Measurements from ENCODE around the gene VPS54.
A peak's percentile ranks its signal among the peaks of the same experiment; 100 is the strongest.
"Not testable (repeated sequence)": the region's sequence is repeated elsewhere in the genome, so short reads cannot be mapped to it uniquely, and the experiment has no call there.

Gene VPS54

DNA sequence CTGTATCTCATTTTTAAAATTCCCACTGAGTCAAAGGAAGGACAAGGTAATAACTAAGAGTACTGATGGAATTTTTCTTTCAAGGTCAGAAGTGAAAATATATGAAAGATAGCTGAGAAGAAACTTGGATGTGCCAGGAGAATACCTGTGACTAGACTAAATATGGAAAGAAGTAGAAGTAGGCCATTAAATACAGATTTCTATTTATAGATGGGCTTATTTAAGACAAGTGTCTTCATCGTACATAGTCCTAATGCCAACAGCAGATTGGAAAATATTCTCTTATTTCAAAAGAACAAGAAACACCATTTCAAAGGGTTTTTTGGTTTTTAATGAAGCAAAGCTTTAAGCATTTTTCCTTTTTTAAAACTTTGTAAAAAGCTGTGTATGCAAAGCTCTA lies 155.5 kb downstream of the VPS54 start:
- DNase-seq: no peak

DNA sequence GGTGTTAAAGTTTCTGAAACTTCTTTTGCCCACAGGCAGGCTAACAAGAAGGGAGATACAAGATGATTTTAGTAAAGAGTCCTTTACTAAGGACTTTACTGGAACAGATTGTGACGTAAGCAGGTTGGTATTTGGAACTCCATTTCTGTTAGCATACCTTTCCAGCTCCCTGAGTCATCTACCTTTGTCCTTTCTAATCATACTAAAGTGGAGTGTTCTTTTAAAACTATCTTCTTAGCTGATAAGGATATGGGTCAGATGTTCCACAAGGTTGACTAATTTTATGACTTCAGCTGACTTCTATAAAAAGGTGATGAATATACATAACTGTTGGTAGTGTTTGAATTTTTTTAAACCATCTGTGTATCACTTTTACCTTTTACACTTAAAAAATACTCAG lies 156.4 kb downstream of the VPS54 start:
- DNase-seq: no peak

DNA sequence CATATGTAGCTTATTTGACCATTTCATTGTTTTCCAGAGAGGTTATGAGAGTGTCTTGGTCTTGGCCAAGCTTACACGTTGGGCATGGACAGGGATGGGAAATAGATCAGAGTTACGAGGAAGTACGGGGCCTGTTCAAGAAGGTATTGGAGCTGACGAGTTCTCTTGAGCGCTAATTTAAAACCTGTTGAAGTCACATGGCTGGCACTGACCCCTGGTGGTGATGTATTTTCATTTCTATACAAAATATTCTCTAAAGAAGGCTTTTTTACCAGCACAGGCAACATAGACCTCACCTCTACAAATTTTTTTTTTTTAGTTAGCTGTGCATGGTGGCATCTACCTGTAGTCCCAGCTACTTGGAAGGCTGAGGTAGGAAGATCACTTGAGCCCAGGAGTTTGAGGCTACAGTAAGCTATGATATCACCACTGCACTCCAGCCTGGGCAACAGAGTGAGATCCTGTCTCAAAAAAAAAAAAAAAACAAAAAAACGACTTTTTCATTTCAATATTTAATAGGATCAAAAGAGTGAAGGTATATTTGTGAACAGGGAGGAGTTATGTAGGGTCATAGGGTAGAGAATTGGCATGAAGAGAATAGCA lies 157.9 kb downstream of the VPS54 start:
- peak; percentile 28 for DNase-seq

DNA sequence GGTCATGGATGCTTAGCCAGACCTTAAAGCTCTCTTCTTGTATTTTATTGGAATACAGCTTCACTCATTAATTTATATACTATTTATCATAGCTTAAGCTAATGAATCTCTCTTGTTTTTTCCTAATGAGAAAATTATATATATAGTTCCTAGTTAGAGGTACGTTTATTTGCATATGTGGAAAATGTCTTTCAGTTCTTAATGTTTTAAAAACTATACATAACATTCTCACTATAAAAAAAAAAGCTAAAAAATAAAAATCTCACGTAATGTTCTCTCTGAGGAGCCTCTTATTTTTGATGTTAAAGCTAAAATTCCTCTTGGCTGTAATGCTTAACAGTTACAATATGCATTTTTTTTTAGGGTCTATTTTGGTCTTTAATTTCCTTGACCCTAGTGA lies 160.9 kb downstream of the VPS54 start:
- DNase-seq: no peak

DNA sequence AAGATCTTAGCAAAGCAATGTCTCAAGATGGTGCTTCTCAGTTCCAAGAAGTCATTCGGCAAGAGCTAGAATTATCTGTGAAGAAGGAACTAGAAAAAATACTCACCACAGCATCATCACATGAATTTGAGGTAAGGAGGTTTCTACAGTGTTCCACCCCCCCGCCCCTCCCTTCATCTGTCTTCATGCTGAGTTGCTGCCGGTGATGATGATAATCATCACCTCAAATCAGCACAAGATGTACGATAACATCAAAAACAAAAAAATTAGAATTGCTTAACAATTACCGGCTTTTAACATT lies 163.0 kb downstream of the VPS54 start:
- no peak for DNase-seq

DNA sequence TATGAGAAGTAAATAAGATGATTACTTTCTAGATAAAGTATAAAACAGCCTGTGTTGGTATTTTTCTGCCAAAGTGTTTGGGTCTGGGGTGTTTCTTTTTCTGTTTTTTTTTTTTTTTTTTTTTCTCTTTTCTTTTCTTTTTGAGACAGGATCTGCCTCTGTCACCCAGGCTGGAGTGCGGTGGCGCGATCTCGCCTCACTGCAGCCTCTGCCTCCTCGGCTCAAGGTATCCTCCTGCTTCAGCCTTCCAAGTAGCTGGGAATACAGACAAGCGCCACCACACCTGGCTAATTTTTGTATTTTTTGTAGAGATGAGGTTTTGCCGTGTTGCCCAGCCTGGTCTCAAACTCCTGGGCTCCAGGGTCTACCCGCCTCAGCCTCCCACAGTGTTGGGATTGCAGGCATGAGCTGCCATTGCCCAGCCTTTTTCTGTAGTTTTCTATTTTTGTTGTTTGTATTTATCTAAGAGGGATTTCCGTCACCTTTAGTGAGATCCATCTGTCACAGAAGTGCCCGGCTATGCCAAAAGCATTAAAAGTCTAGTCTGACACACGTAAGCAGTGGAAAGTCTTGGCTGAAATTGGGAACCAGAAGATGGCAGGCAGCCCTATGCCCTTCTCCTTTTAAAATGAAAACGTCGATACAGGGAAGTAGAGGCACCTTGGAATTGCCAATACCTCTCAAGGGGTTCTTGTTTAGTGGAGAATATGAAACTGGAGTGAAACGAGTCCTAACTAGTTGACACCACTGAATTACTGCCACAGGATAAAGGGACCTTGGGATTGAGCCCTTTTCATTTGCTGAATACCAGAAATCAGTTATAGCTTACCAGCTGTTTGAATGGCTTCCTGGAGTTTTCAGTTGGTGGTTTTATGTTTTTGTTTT lies 163.6 kb downstream of the VPS54 start:
- DNase-seq: no peak

DNA sequence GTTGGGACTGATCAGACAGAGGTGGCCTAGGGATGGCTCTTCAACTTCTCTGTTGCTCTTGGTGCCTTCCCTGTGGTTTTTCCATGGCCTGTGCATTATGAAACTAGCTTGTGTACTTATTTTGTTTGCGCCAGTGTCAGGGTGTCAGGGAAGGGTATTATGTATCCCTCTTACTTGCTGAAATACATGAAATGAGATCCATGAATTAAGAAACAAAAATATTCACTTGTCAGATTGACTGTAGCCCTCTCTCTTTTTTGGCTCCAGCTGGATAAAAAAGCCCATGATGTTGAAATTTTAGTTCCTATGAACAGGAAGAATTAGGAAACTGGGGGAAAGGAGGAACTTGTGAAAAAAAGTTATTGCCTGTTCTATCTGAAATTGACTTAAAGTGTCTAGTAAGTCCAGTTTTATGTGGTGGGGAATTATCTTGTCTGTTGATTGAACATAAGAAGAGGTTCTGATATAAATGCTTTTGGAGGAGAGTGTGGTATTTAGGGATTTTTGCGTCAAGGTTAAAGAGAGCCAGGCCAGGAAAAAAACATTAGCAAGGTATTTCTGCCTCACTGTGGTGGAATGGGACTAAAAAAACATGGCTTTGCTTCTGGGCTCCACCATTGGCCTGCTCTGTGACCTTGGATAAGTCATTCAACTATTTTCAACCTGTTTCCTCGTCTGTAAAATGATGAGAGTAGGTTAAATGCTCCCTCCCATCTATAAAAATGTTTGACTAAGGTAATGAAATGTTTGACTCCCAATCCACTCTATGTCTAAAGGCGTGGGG lies 165.5 kb downstream of the VPS54 start:
- DNase-seq: no peak

DNA sequence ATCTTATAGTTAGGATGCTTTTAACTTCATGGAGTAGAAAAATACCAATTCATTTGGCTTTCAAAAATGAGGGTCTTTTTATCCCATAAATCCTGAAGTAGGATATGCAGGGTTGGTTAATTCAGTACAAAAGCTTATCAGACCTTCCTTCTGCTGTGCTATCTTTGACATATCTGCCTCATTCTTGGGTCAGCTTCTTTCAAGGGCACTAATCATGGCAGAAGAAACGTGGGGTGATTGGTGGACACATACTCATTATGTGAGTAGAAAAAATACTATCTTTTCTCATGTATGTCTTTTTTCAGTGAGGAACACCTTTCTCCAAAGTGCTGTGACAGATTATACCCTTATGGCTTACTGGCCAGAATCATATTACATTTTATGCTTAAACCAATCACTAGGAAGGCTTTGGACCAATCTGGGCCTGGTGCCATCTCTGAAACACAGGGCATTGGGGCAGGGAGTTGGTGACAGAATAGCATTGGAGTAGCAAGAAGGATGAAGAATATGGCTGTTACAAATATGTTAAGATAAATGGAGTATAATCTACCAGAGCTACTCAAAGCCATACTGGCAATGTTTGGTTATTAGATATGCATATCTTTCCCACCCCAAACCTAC lies 167.4 kb downstream of the VPS54 start:
- no peak for DNase-seq

DNA sequence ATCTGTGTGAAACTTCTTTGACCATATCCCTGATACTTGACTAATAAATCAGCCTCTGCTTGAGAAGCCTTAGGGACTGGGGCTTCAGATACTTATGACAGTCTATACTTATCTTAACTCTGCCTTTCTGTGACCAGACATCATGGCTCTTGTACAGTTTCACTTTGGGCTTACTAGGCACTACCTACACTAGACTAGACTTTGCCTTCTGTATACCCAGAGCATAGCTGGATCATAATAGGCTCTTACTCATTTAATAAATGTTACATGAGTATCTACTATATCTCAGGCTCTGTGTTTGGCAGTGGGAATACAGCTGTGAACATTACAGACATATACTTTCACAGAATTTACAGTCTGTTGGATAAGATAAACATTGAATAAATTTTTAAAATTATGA lies 168.6 kb downstream of the VPS54 start:
- DNase-seq: no peak

DNA sequence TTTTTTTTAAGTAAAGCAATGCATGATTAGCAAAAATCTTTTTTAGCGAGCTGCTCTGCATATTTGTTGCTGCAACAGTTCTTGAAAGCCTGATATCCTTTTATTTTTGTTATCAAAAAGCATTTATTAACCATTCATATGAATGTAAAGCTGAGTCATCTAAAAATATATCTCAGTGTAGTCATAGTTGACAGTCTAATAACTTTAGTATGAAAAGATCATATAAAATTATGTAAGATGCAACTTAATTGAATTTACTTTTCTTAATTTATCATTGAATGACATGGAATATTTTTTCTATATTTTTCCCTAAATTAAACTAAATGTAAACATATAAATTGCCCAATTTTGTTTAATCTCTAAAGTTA lies 169.0 kb downstream of the VPS54 start:
- DNase-seq: no peak

DNA sequence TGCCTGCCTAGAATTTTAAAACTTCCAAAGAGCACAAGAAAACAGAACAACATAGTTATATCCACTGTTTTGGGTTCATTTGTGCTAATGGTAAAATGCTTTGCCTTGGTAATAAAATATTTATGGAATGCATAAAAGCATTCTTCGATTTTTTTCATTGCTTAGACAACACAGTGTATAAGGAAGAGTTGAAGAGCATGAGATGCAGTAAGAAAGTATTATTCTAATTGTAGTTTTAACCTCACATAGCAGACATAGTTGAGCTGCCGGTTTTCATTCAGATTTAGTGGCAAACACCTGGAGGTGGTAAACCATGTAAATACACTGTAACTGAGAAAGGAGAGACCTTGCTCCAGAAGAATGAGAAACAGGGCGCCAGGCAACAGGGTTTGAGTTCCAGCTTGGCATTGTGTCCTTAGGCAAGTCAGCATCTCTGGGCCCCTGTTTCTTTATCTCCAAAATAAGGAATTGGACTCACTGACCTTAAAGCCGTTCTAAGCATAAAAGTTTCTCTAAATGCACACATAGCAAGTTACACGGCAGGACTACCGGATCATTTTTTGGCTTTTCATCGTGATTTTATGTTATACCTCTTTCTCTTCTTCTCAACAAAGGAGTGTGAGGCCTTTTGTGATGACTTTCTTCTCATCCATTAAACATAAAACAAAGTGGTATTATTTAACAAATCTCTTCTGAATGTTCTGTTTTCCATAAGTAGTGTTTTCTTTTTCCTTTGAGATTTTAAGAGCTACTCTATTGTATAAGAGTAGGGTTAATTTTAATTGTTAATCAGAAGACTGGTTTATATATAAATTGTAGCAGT lies 169.6 kb downstream of the VPS54 start:
- peak; percentile 3 for DNase-seq

DNA sequence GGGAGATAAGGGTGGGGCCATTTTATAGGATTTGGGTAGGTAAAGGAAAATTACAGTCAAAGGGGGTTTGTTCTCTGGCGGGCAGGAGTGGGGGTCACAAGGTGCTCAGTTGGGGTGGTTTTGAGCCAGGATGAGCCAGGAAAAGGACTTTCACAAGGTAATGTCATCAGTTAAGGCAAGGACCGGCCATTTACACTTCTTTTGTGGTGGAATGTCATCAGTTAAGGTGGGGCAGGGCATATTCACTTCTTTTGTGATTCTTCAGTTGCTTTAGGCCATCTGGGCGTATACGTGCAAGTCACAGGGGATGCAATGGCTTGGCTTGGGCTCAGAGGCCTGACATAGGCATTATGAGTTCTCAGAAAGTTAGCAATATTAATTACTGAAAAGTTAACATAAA lies 171.7 kb downstream of the VPS54 start:
- not testable (repeated sequence) for DNase-seq

DNA sequence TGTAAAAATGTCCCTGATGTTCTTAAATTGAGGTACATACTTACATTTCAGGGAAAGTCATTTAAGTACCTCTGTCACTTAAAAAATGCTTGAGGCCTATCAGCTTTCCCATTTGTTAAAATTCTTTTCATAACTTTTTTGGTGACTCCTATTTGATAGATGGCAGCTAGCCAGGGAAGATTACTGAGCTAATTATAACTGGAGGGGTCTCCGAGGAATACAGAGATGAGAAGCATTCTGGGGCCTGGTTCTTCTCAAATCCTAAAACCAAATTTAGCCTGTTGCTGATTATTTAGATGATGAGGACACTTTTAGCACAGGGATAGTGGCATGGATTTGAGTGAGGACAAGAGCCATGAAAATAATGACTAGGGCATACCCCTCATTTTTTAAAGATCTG lies 172.7 kb downstream of the VPS54 start:
- DNase-seq: no peak

DNA sequence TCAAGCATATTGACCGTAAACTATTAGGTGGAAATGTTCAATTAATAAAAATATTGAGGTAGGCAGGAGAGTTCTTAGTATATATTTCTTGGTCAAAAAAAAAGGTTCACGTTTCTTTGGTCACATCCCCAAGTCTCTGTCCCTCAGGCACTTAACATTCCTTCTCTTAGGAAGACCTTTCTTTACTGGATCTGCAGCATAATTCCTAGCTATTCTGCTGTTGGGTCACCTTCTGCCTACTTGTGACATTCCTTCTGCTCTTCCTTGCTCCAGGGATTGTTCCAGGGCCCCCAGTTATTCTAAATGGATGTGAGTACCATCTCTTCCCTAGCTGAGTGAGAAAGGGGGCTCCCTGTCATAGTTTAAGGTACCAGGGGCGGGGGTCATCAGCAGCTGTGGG lies 173.4 kb downstream of the VPS54 start:
- DNase-seq: no peak

DNA sequence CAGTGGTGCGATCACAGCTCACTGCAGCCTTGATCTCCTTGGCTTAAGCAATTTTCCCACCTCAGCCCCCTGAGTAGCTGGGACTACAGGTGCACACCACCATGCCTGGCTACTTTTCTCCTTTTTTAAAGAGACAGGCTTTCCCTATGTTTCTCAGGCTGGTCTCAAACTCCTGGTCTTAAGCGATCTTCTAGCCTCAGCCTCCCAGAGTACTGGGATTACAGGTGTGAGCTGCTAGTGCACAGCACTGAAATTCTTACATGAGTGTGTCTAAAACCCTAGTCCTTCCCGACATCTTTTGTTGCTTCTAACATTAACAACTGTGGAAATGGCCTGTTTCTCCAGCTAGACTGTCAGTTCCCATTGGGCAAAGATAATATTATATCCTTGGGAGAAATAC lies 174.6 kb downstream of the VPS54 start:
- no peak for DNase-seq

DNA sequence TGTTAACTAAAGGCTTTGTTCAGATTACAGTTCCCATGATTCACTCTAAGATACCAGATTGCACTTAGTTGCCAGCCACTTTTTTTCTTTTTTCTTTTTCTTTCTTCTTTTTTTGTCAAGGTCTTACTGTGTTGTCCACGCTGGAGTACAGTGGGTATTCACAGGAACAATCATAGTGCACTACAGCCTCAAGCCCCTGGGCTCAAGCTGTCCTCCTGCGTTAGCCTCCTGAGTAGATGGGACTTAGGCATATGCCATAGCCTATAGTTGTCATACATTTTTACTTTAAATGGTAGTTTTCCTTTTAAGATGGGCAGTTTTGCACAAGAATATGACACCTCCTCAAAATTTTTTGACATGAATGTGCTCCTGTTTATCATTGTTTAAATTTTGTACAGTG lies 175.4 kb downstream of the VPS54 start:
- DNase-seq: no peak

DNA sequence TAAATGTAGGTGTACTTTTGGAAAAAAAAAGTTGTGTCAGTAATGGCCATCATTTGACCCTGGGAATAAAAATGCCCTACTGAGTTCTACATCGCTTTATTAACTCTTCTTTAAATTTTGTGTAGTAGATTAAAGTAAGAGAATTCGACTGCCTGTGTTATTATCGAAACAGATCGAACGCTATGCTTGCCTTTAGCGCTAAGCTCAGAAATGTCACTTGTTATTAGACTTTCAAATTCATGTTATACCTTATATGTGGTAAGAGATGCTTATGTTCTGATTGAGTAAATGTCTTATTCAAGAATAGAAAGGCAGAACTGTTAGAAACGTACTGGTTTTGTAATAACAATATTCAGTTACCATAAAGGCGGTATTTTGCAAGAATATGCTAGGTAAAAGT lies 176.1 kb downstream of the VPS54 start:
- DNase-seq: no peak

DNA sequence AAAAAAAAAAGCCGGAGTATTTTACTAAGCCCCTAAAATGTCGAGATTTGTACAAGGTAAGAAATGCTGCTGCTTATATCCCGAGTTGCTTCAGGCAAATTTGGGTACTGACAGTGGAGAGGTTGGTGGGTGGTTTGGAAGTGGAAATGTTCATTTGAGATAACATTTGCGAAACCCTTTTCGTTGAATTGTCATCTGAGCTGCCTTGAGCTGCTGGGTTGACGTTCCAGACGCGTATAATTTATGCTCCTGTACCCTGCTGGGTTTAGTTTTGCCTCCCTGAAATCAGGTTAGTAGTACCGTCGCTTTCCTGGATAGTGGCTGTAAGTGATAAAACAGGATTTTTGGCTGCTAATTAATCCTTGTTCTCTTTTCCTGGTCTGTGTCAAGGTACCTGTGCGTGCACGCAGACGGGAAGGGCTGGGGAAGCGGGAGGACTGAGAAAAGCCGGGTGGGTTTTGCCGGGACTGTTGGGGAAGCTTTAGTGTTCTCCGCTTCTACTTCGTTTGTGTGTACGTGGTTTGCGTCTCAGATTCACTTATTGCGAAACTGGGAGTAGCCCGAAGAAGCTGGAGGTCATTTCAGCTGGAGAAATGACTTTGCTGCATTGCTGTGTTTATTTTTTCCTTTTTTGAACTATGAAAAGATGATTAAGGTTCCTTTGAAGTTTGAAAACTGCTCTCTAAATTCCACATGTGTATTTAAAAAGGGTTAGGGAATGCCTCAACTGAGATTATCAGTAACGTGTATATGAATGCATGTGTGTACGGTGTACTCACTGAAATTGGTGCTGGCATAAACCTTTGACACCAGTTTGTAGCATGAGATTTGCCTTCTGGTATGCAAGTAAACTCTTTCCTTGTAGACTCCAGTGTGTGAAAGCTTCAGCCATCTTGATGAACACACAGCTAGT lies 176.8 kb downstream of the VPS54 start:
- DNase-seq: no peak
